HCT116 (cell line): ENCODE results near the gene TLCD1.

Source experiments
- CEBPB ChIP-seq: IDR thresholded peaks from 2 replicates; pipeline ENCODE4 v1.6.1; 2012; ENCODE audit warnings: low read depth
- CTCF ChIP-seq, 3 experiments: fragments of 200-600 bp in 1 of 3; sonication (generic) in 1 of 3; IDR thresholded peaks in 2 of 3; conservative IDR thresholded peaks in 1 of 3; 2 replicates each; pipeline ENCODE4 v1.5.1; 2012 to 2017; ENCODE audit warnings: low read depth in 2 of 3, low read length in 2 of 3, antibody characterized with exemption in 1 of 3, borderline replicate concordance in 1 of 3, control low read depth in 1 of 3, mild to moderate bottlenecking in 1 of 3, mixed read lengths in 1 of 3, mixed run types in 1 of 3, moderate library complexity in 1 of 3; ENCODE audit not compliant: insufficient read depth in 1 of 3
- EGR1 ChIP-seq: IDR thresholded peaks from 2 replicates; pipeline ENCODE4 v1.6.1; 2012; ENCODE audit warnings: low read depth
- ELF1 ChIP-seq: IDR thresholded peaks from 2 replicates; pipeline ENCODE4 v1.6.1; 2012; ENCODE audit warnings: low read depth, borderline replicate concordance
- EZH2 ChIP-seq: fragments of 200-600 bp; sonication (generic); IDR thresholded peaks from 2 replicates; pipeline ENCODE4 v1.6.1; 2017; ENCODE audit warnings: antibody characterized with exemption, mixed run types
- JUND ChIP-seq: IDR thresholded peaks from 2 replicates; pipeline ENCODE4 v1.6.1; 2012
- MAX ChIP-seq: IDR thresholded peaks from 2 replicates; pipeline ENCODE4 v1.6.1; 2012
- POLR2A ChIP-seq: IDR thresholded peaks from 2 replicates; pipeline ENCODE4 v1.7.0; 2011; ENCODE audit warnings: borderline replicate concordance; ENCODE audit not compliant: insufficient read depth, insufficient read length; ENCODE audit errors: extremely low read depth
- POLR2AphosphoS5 ChIP-seq: IDR thresholded peaks from 2 replicates; pipeline ENCODE4 v1.6.1; 2011; ENCODE audit warnings: mild to moderate bottlenecking, low read depth, low read length, moderate library complexity
- RAD21 ChIP-seq: IDR thresholded peaks from 2 replicates; pipeline ENCODE4 v1.6.1; 2012; ENCODE audit warnings: low read depth, mild to moderate bottlenecking
- REST ChIP-seq: IDR thresholded peaks from 2 replicates; pipeline ENCODE4 v1.6.1; 2012; ENCODE audit warnings: low read depth
- SIN3A ChIP-seq: IDR thresholded peaks from 2 replicates; pipeline ENCODE4 v1.6.1; 2012; ENCODE audit warnings: low read depth
- SP1 ChIP-seq: IDR thresholded peaks from 2 replicates; pipeline ENCODE4 v1.6.1; 2012; ENCODE audit warnings: low read depth
- TCF7L2 ChIP-seq: IDR thresholded peaks from 2 replicates; pipeline ENCODE4 v1.7.0; 2011; ENCODE audit warnings: borderline replicate concordance, inconsistent platforms; ENCODE audit not compliant: insufficient read depth, insufficient read length; ENCODE audit errors: extremely low read depth

GRCh38 chr17:28693869-28694268 is 32.2 kb downstream of the TLCD1 start:
- TF ChIP-seq CTCF (IDR thresholded peaks at IDR 0.05 in 2 of 3, conservative IDR thresholded peaks at IDR 0.05 in 1 of 3; ENCODE audit: borderline replicate concordance in 1 of 3, insufficient read depth in 1 of 3, low read depth in 2 of 3, low read length in 2 of 3), result no peak
- TF ChIP-seq POLR2A, result no peak
- no peak for TF ChIP-seq POLR2AphosphoS5
- TF ChIP-seq RAD21, result no peak
- TF ChIP-seq SIN3A, result no peak
- no peak for TF ChIP-seq EZH2
- no peak for TF ChIP-seq MAX
- no peak for TF ChIP-seq EGR1
- no peak for TF ChIP-seq REST
- no peak for TF ChIP-seq TCF7L2
- TF ChIP-seq CEBPB, result no peak
- TF ChIP-seq JUND, result no peak
- no peak for TF ChIP-seq ELF1
- no peak for TF ChIP-seq SP1
